AG08395 (cell line): ENCODE measurements around the gene MAP2K1.
A peak's percentile ranks its signal among the peaks of the same experiment; 100 is the strongest.
"Not testable (repeated sequence)": the region's sequence is repeated elsewhere in the genome, so short reads cannot be mapped to it uniquely, and the experiment has no call there.

Source experiments
- DNase-seq: peaks from one replicate; pipeline ENCODE4 v3.0.0; 2012; ENCODE audit warnings: mixed read lengths, low spot score

The MAP2K1 gene

DNA sequence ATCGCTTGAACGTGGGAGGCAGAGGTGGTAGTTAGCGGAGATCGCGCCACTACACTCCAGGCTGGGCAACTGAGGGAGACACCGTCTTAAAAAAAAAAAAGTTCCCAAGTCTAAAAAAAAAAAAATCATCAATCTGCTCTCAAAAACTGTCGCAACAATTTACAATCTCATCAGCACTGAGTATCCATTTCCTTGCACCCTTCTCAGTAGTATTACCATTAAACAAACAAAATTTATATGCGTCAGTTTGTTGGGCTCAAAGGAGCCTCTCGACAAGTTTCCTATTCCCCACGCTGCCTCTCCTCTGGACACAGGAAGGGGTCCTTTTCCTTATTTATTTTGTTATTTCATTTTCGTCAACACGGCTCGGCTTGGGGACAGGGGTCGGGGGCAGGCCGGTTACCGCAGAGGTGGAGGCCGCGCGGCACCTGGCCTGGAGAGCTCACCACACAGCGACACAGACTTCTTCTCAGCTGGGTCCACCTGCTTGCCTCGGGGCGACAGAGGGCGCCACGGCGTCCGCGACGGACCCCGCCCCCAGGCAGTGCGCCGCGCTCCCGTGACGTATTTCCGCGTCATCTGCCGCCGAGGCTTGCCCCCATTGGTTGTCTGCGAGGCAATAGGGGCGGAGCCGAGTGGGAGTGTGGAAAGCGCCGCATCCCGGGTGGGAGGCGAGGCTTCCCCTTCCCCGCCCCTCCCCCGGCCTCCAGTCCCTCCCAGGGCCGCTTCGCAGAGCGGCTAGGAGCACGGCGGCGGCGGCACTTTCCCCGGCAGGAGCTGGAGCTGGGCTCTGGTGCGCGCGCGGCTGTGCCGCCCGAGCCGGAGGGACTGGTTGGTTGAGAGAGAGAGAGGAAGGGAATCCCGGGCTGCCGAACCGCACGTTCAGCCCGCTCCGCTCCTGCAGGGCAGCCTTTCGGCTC, at the start of gene MAP2K1:
Gene MAP2K1, plus strand, starts transcription at position 709 of the 920 bp plus-strand sequence. CDS start 436 bp downstream, outside the sequence.
- peak; percentile 98 for DNase-seq

DNA sequence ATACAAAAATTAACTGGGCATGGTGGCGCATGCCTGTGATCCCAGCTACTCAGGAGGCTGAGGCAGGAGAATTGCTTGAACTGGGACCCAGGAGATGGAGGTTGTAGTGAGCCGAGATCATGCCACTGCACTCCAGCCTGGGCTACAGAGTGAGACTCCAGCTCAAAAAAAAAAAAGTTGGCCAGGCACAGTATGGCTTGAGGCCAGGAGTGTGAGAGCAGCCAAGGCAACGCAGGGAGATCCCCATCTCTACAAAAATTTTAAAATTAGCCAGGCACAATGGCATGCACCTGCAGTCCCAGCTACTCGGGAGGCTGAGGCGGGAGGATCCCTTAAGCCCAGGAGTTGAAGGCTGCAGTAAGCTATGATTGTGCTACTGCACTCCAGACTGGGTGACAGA, 38.2 kb upstream of the MAP2K1 start:
- not testable (repeated sequence) for DNase-seq

DNA sequence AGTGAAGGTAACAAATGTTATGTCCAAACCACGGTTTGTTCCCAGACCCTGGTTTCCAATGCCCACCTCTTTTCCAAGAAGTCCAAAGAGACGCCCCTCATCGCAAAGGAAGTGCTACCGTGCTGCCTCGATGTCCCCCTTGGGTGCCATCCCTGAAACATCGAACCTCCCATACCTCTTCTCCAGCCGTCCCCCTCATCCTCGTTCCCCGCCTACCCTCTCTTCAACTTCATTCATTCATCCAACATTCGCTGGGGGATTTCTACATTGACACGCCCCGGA, 30.7 kb upstream of the MAP2K1 start:
- DNase-seq = no peak

DNA sequence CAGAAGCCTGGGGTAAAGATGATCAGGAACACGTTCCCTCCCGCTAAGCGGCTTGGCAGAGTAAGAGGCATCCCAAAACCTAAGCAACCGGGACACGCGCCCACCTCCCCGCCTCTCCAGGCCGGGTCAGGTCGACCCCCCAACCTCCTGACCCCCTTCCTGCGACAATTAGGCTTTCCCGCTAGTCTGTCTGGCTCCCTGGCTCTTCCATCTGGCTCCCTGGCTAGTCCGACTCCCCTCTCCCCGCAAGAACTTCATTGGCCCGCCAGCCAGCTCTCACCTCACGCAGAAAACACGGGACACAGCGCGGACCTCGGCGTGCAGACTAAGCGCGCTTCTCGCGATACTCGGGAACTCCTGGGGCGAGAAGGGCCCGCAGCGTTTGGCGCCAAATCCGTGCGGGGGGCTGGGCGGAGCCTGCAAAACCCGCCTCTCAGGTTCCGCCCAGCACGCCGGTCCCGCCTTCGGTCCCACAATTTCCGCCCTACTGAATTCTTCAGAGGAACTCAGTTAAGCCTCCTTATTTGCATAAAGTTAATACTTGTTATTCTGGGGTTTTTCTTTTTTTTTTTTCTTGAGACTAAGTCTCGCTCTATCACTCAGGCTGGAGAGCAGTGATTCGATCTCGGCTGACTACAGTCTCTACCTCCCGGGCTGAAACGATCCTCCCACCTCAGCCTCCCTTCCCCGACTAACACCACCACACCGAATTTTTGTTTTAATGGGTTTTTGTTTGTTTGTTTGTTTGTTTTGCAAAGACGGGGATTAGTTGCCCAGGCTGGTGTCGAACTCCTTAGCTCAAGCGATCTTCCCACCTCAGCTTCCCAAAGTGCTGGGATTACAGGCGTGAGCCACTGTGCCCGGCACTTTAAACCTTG, 30.1 kb upstream of the MAP2K1 start, which contains the start of gene TIPIN:
Gene TIPIN, minus strand, starts transcription at position 327 of the 878 bp plus-strand sequence. CDS start 3,738 bp downstream, outside the sequence.
- DNase-seq = peak; percentile 98

DNA sequence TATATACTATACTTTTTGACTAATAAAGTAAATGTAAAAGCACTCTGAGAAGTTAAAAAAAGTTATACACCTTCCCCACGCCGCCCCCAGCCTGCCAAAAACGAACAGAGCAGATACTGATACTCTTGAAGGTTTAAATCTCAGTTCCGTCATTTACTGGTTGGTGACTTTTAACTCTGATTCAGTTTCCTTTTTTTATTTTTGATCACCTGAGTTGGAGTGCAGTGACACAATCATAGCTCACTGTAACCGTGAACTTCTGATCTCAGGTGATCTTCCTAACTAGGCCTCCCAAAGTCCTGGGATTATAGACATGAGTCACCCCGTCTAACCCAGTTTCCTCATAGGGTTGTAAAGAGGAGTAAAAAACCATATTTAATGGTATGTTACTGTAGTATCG, 27.0 kb upstream of the MAP2K1 start:
- no peak for DNase-seq

DNA sequence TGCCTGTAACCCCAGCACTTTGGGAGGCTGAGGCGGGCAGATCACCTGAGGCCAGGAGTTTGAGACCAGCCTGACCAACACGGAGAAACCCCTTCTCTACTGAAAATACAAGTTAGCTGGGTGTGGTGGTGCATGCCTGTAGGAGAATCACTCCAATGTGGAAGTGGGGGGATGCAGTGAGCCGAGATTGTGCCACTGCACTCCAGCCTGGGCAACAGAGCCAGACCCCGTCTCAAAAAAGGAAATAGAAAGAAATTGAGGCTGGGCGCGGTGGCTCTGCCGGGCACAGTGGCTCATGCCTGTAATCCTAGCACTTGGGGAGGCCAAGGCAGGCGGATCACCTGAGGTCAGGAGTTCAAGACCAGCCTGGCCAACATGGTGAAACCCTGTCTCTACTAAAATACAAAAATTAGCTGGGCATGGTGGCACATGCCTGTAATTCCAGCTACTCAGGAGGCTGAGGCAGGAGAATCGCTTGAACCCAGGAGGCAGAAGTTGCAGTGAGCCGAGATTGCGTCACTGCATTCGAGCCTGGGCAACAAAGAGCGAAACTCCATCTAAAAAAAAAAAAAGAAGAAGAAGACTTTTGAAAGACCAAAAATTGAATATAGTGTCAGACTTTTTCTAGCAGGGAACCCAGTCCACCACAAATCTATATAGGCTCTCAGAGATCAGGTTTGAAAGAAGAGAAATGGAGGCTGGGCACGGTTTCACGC, 24.8 kb upstream of the MAP2K1 start:
- not testable (repeated sequence) for DNase-seq

DNA sequence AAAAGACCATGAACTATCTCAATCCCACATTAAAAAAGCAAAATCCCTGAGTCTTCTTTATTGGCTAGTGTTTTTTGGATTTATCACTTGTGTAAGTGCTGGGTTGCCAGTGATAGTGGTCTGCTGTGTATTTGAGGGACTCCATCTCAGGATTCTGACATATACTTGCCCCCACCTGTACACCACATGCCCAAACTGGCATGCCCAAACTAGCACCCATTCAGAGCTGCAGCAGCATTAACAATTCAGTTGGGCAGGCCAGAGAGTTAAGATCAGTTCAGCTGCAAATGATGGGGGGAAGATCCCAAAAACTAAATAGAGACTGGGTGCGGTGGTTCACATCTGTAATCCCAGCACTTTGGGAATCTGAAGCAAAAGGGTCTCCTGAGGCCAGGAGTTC, 23.9 kb upstream of the MAP2K1 start:
- no peak for DNase-seq

DNA sequence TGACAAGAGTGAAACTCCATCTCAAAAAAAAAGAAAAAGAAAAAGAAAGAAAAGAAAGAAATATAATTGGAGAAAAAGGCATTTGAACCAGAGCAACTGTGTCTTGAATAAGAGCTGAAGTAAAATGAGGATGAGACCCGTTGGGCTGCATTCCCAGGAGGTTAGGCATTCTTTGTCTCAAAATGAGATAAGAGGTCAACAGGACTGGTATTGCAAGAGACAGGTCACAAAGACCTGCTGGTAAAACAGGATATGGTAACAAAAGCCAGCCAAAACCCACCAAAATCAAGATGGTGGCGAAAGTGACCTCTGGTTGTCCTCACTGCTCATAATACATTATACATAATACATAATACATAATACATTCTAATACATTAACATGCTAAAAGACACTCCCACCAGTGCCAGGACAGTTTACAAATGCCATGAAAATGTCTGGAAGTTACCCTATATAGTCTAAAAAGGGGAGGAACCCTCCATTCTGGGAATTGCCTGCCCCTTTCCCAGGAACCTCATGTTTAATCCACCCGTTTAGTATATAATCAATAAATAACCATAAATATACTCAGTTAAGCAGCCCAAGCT, 21.7 kb upstream of the MAP2K1 start:
- DNase-seq = no peak

DNA sequence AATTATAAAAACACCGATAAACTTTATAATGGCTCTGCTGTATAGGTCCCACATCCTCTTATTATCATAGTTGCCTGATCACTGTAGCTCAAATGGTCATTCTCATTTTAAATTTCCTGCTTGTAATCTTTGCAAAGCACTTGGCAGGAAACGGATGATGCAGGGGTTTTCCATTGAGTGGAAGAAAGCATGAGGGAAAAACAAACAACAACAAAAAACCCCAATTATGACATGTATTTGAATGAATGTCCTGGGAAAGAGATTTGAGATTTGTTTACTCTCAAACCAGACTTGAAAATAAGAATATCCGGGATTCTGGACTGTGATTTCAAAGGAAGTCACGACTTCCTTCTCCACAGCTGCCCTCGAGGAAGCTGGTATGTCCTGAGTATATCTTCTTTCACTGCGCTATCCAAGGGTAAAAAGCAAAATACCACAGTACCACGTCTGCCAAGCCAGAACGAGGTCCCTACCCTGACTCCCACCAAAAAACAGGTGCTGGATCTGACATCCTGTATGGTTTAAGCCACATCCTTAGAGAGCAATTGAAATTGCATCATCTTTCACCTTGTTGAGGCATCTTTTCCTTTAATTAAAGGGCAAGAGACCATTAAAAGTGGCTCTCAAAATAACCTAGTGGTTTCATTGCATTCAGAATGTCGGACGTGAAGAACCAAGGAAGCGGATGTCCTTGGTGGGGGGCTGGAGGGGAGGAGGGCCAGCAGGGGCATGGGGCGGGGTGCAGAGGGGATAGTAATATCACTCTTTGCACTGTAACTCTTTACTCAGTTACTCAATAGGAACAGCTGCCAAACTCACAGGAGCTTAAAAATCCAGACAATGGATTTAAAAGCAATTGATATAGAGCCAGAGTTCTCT, 16.7 kb upstream of the MAP2K1 start:
- peak; percentile 36 for DNase-seq

DNA sequence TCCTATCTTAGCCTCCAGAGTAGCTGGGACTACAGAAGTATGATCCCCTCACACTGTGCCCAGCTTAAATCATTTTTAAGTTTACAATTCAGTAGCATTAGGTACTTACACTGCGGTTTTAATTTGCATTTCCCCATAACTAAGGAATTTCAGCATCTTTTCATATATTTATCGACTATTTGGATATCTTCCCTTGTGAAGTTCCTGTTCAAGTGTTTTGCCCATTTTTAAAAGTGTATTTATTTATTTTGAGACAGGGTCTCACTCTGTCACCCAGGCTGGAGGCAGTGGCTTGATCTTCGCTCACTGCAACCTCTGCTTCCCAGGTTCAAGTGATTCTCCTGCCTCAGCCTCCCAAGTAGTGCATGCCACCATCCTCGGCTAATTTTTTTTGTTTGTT, 12.5 kb upstream of the MAP2K1 start:
- DNase-seq = no peak

DNA sequence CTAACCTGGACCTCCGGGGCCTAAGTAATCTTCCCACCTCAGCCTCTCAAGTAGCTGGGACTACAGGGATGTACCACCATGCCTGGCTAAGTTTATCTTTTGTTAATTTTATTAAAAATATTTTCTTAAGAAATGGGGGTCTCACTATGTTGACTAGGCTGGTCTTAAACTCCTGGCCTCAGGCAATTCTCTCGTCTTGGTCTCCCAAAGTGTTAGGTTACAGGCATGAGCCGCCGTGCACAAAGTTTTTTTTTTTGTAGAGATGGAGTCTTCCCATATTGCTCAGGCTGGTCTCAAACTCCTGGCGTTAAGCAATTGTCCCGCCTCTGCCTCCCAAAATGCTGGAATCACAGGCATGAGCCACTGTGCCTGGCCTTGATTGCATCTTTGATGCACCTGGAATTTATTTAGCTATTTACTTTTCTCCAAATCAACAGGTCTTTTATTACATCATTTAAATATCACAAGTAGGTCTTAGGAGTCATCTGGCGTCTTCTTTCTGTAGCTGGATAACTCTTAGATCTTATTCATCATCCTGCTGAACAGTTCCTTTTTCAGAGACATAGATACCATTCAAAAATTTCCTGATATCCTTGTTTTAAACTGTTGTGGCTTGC, 7.8 kb upstream of the MAP2K1 start:
- DNase-seq = no peak

DNA sequence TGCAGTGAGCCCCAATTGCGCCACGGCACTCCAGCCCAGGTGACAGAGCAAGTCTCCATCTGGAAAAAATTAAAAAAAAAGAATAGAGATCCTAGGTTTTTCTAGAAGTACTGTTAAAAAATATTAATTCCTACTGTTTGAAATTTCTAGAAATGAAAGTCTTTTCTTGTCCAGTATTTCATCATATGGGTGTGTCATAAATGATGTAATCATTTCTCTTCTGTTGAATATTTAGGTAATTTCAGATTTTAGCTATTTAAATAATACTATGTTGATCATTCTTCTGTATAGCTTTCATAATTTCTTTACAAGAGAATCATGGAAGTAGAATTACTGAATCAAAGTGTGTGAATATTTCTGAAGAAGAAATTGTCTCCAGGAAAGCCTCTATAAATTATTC, 5.3 kb upstream of the MAP2K1 start:
- not testable (repeated sequence) for DNase-seq

DNA sequence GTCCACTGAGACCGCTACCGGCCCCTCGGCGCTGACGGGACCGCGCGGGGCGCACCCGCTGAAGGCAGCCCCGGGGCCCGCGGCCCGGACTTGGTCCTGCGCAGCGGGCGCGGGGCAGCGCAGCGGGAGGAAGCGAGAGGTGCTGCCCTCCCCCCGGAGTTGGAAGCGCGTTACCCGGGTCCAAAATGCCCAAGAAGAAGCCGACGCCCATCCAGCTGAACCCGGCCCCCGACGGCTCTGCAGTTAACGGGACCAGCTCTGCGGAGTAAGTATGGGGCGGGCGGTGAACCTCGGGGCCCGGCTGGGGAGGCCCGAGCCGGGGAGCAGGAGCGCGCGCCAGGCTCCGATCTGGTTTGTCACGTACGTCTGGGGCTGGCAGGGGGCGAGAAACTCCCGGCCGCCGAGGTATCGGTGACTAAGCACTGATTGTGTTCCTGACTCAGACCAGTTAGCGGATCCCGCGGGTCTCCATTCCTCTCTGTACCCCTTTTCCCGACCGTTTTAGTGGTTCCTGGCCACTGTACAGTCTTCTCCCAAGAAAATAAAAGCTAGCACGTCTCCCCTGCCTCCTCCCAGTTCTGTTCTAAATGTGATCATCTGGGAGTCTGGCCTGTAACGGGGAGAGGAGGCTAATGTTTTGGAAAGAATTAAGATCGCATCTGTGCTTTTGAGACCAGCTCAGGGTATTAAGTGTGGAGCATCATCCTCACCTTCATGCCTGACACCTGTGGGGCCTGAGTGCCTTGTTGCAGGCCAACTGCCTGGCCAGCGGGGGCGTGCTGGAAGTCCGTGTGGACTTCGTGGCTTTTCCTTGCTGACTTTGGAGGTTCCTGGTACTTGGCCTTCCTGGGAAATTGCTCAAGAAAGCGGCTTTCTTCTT, 691 bp downstream of the MAP2K1 start:
- peak; percentile 51 for DNase-seq

DNA sequence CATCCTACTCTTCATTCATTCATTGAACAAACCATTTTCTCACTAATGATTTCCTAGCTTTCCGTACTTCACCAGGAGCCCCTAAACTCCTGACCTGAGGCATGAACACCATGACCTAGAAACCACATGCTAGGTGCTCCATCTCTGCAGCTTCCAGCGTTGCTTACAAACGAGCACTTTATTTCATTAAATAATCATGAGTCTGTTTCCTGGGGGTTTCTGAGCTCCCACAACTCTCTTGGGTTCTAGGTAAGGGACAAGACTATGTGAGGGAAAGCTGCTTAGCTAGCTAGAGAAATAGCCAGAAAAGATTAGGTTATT, 1.3 kb downstream of the MAP2K1 start:
- DNase-seq = no peak

DNA sequence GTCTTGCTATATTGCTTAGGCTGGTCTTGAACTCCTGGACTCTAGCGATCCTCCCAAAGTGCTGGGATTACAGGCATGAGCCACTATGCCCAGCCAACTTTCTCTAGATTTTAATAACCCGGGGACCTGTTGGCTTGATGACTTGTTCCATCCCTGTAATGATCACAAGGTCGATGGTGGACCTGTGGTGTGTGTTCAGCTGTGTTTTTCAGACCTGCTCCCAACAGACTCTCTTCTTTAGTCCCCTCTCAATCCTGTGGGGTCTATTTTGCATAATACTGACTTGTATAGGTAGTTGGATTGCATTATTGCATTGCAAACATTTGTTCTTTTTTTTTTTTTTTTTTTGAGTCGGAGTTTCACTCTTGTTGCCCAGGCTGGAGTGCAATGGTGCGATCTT, 1.9 kb downstream of the MAP2K1 start:
- DNase-seq = no peak

DNA sequence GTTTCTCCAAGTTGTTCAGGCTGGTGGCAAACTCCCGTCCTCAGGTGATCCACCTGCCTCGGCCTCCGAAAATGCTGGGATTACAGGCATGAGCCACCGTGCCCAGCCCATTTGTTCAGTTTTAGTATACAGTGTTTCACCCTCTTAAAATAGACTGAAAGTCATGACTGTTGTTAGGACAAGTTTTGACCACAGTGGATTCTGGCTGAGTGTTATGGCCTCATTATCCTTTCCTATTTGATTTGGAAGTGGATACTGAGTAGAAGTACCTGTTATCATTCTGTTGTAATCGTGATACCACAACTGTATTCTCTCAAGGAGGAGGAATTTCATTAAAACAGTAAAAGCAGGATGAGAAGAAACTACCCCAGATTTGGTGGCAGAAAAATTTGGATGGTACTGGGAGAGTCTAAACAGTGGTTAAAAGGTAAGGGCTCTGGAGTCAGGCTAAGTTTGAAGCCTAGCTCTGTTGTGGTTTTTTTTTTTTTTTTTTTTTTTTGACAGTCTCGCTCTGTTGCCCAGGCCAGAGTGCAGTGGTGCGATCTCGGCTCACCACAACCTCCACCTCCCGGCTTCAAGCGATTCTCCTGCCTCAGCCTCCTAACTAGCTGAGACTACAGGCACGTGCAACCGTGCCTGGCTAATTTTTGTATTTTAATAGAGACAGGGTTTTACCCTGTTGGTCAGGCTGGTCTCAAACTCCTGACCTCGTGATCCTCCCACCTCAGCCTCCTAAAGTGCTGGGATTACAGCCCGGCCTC, 2.6 kb downstream of the MAP2K1 start:
- DNase-seq = no peak

DNA sequence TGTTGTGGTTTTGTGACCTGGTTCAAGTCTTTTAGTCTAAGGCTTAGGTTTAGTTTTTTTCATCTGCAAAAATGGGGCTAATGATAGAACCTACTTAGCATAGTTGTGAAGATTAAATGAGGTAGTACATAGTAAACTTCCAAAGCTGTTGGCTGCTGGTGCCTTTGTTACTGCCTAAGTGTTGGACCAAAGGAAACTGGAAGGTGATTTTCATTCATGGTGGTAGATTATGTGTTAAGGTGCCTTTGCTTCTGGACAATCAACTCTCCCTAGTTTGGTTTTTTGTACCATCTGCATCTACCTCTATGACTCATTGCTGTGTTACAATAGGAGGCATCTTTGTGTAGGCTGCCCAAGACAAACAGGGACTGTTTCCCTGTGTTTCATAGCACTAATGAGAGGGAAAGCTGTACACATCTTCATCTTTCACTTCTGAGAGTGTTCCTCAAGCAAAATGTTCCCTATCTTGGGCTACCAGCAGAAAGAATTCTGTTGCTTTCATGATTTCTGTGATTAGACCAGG, 3.2 kb downstream of the MAP2K1 start:
- no peak for DNase-seq

DNA sequence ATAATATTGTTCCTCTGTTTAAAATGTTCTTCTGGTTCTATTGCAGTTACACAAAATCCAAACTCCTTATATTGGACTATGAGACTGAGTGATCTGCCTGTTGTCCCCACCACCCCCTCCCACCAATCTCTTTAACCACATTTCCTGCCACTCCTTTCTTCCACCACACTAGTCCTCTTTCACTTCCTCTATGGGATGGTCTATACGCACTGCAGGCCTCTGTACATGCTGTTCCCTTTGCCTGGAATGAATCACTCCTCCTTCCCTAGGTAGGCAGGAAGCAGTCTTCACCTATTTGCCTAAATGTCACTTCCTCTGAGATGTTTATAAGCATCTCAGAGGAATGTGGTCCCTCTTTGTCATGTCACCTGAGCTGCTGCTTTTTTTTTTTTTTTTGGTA, 4.0 kb downstream of the MAP2K1 start:
- no peak for DNase-seq

DNA sequence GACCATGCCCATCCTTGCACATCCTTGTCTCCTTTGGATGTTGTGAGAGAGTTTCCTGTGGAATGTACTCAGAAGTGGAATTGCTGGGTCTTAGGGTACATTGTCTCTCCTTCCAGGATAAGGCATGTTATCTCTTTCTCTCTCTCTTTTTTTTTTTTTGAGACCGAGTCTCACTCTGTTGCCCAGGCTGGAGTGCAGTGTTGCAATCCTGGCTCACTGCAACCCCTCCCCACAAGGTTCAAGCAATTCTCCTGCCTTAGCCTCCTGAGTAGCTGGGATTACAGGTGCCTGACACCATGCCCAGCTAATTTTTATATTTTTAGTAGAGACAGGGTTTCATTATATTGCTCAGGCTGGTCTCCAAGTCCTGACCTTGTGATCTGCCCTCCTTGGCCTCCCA, 6.3 kb downstream of the MAP2K1 start:
- not testable (repeated sequence) for DNase-seq
